ENCODE measurements around the gene TMPRSS15. TPM values are rescaled to one million over a fixed set of nuclear protein-coding genes. Genes with fewer than 3 reads are reported as not detected.

The TMPRSS15 gene
- total RNA-seq, 2 donors from 2014 or later, result not detected

GRCh38 chr21:18252256-18252655 lies 151.3 kb downstream of the TMPRSS15 start:
- ATAC-seq (replicated peaks in 1 of 2), result no peak
- Mint-ChIP-seq H3K27me3 (ENCODE audit: low read depth) (no peaks in the 10 kb centered on the region), H3K27ac (no peak overlapping the region)

GRCh38 chr21:18251065-18251464 lies 152.5 kb downstream of the TMPRSS15 start:
- no peaks in the 10 kb centered on the region for H3K4me1 Mint-ChIP-seq (ENCODE audit: low read depth)

More at GRCh38 chr21:18252256-18252655, 151.3 kb downstream of the TMPRSS15 start:
- no peaks in the 10 kb centered on the region for H3K36me3 Mint-ChIP-seq (ENCODE audit: insufficient read depth in 2 of 2)
- no peaks in the 10 kb centered on the region for H3K4me1 Mint-ChIP-seq (ENCODE audit: low read depth)
- no peak for DNase-seq
- no peak overlapping the region for H3K4me3 Mint-ChIP-seq
- no peaks in the 10 kb centered on the region for H3K9me3 Mint-ChIP-seq

GRCh38 chr21:18249672-18250071 lies 153.9 kb downstream of the TMPRSS15 start:
- no peaks in the 10 kb centered on the region for H3K9me3 Mint-ChIP-seq
- peaks cover 15% of the 10 kb centered on the region for H3K27me3 Mint-ChIP-seq (ENCODE audit: low read depth)
- ATAC-seq (replicated peaks in 1 of 2) (peak; percentile 44 to 47), DNase-seq (no peak)
- H3K36me3 Mint-ChIP-seq (ENCODE audit: insufficient read depth in 2 of 2), result no peaks in the 10 kb centered on the region
- H3K4me1 Mint-ChIP-seq (ENCODE audit: low read depth), result no peaks in the 10 kb centered on the region
- H3K27ac Mint-ChIP-seq, result no peak overlapping the region
- H3K4me3 Mint-ChIP-seq, result no peak overlapping the region

More at GRCh38 chr21:18251065-18251464, 152.5 kb downstream of the TMPRSS15 start:
- H3K36me3 Mint-ChIP-seq (ENCODE audit: insufficient read depth in 2 of 2), result no peaks in the 10 kb centered on the region
- DNase-seq (no peak), ATAC-seq (replicated peaks in 1 of 2) (no peak)
- H3K4me3 Mint-ChIP-seq, result no peak overlapping the region
- no peak overlapping the region for H3K27ac Mint-ChIP-seq
- no peaks in the 10 kb centered on the region for H3K9me3 Mint-ChIP-seq
- H3K27me3 Mint-ChIP-seq (ENCODE audit: low read depth), result peaks cover 6% of the 10 kb centered on the region

GRCh38 chr21:18248171-18248570 lies 155.4 kb downstream of the TMPRSS15 start:
- H3K27me3 Mint-ChIP-seq (ENCODE audit: low read depth), result peaks cover 22% of the 10 kb centered on the region

GRCh38 chr21:18245464-18245967 lies 158.1 kb downstream of the TMPRSS15 start:
- DNase-seq, result no peak
- H3K4me1 Mint-ChIP-seq (ENCODE audit: low read depth), result no peaks in the 10 kb centered on the region
- no peak overlapping the region for H3K4me3 Mint-ChIP-seq
- no peak for ATAC-seq (replicated peaks in 1 of 2)
- no peak overlapping the region for H3K27ac Mint-ChIP-seq
- H3K9me3 Mint-ChIP-seq, result no peaks in the 10 kb centered on the region
- peaks cover 22% of the 10 kb centered on the region for H3K27me3 Mint-ChIP-seq (ENCODE audit: low read depth)
- no peaks in the 10 kb centered on the region for H3K36me3 Mint-ChIP-seq (ENCODE audit: insufficient read depth in 2 of 2)

More at GRCh38 chr21:18248171-18248570, 155.4 kb downstream of the TMPRSS15 start:
- no peak for ATAC-seq (replicated peaks in 1 of 2)
- H3K36me3 Mint-ChIP-seq (ENCODE audit: insufficient read depth in 2 of 2), result no peaks in the 10 kb centered on the region
- no peaks in the 10 kb centered on the region for H3K9me3 Mint-ChIP-seq
- H3K4me1 Mint-ChIP-seq (ENCODE audit: low read depth), result no peaks in the 10 kb centered on the region
- H3K4me3 Mint-ChIP-seq, result no peak overlapping the region
- DNase-seq, result no peak
- H3K27ac Mint-ChIP-seq, result no peak overlapping the region

- H3K9me3 Mint-ChIP-seq, result no peaks in the 10 kb centered on the region
- no peaks in the 10 kb centered on the region for H3K4me1 Mint-ChIP-seq (ENCODE audit: low read depth)
- no peaks in the 10 kb centered on the region for H3K36me3 Mint-ChIP-seq (ENCODE audit: insufficient read depth in 2 of 2)
- no peak for ATAC-seq (replicated peaks in 1 of 2)
- no peak within 1 kb of the TSS for H3K27ac Mint-ChIP-seq
- peak within 1 kb of the TSS; percentile 15 to 40 for H3K4me3 Mint-ChIP-seq
- DNase-seq, result no peak
- H3K27me3 Mint-ChIP-seq (ENCODE audit: low read depth), result peaks cover 22% of the 10 kb centered on the region
Observed at GRCh38 chr21:18244671-18245463, 158.7 kb downstream of the TMPRSS15 start, which contains the start of gene CHODL. Gene CHODL (plus strand): TSS chr21:18244833. CDS start chr21:18245224, 391 bp downstream.

- H3K4me3 Mint-ChIP-seq, result no peak overlapping the region
- ATAC-seq (replicated peaks in 1 of 2) (no peak), DNase-seq (no peak)
- H3K36me3 Mint-ChIP-seq (ENCODE audit: insufficient read depth in 2 of 2), result no peaks in the 10 kb centered on the region
- peaks cover 1 to 3% of the 10 kb centered on the region in 2 donors for H3K9me3 Mint-ChIP-seq
- no peaks in the 10 kb centered on the region for H3K27me3 Mint-ChIP-seq (ENCODE audit: low read depth)
- H3K4me1 Mint-ChIP-seq (ENCODE audit: low read depth), result no peaks in the 10 kb centered on the region
- H3K27ac Mint-ChIP-seq, result no peak overlapping the region
Observed at GRCh38 chr21:18235545-18235944, 168.0 kb downstream of the TMPRSS15 start.

GRCh38 chr21:18228060-18228739 lies 175.4 kb downstream of the TMPRSS15 start:
- ATAC-seq (replicated peaks in 1 of 2) (no peak), DNase-seq (no peak)
- H3K4me1 Mint-ChIP-seq (ENCODE audit: low read depth), result no peaks in the 10 kb centered on the region
- no peaks in the 10 kb centered on the region for H3K36me3 Mint-ChIP-seq (ENCODE audit: insufficient read depth in 2 of 2)
- H3K27me3 Mint-ChIP-seq (ENCODE audit: low read depth), result no peaks in the 10 kb centered on the region
- H3K27ac Mint-ChIP-seq, result no peak overlapping the region
- no peak overlapping the region for H3K4me3 Mint-ChIP-seq
- H3K9me3 Mint-ChIP-seq, result peaks cover 0 to 1% of the 10 kb centered on the region in 2 donors

- H3K36me3 Mint-ChIP-seq (ENCODE audit: insufficient read depth in 2 of 2), result peaks cover 0 to 10% of the 10 kb centered on the region in 2 donors
- peaks cover 9% of the 10 kb centered on the region in 2 donors for H3K9me3 Mint-ChIP-seq
- H3K4me3 Mint-ChIP-seq, result no peak overlapping the region
- no peak for ATAC-seq (replicated peaks in 1 of 2)
- no peaks in the 10 kb centered on the region for H3K27me3 Mint-ChIP-seq (ENCODE audit: low read depth)
- no peak overlapping the region for H3K27ac Mint-ChIP-seq
- no peak for DNase-seq
- no peaks in the 10 kb centered on the region for H3K4me1 Mint-ChIP-seq (ENCODE audit: low read depth)
Observed at GRCh38 chr21:18222346-18222745, 181.2 kb downstream of the TMPRSS15 start.

GRCh38 chr21:18220498-18220897 lies 183.1 kb downstream of the TMPRSS15 start:
- Mint-ChIP-seq H3K4me3 (no peak overlapping the region), H3K4me1 (ENCODE audit: low read depth) (no peaks in the 10 kb centered on the region), H3K27ac (no peak overlapping the region), H3K36me3 (ENCODE audit: insufficient read depth in 2 of 2) (peaks cover 0 to 10% of the 10 kb centered on the region in 2 donors), H3K27me3 (ENCODE audit: low read depth) (no peaks in the 10 kb centered on the region), H3K9me3 (peaks cover 9 to 11% of the 10 kb centered on the region in 2 donors)
- no peak for ATAC-seq (replicated peaks in 1 of 2)
- DNase-seq, result no peak

Other genes with a start within 250 kb of the TMPRSS15 start
- under 1 TPM in 1 of 2 donors, not detected in 1; 0.28 TPM for gene CHODL, start 159.0 kb downstream of the TMPRSS15 start, total RNA-seq

Measured in activated T-cell treated with anti-CD3 and anti-CD28 coated beads, Interleukin-2, amount 50 U/mL, for 72 hours (primary cell).